Activated T-helper 17 cell treated with anti-CD3 and anti-CD28 coated beads, Interleukin-2, amount 50 U/mL, for 72 hours (primary cell): ENCODE data around the gene CYP2C8. TPM values are rescaled to one million over a fixed set of nuclear protein-coding genes. Genes with fewer than 3 reads are reported as not detected.

Experiments
- ATAC-seq: fragments of 150-1000 bp; cut with Tn5 transposase; replicated peaks from 2 replicates; pipeline ENCODE4 v1.10.0; 2021; ENCODE audit warnings: mild to moderate bottlenecking, moderate library complexity
- H3K27ac Mint-ChIP-seq: one replicate; pipeline ENCODE4 v1.8.0; 2022; ENCODE audit warnings: mixed read lengths
- H3K27me3 Mint-ChIP-seq: one replicate; pipeline ENCODE4 v1.8.0; 2022; ENCODE audit warnings: mixed read lengths
- H3K36me3 Mint-ChIP-seq: one replicate; pipeline ENCODE4 v1.8.0; 2022; ENCODE audit warnings: low read depth, mild to moderate bottlenecking, mixed read lengths
- H3K4me1 Mint-ChIP-seq: one replicate; pipeline ENCODE4 v1.8.0; 2022; ENCODE audit warnings: mixed read lengths
- H3K4me3 Mint-ChIP-seq: one replicate; pipeline ENCODE4 v1.8.0; 2022; ENCODE audit warnings: mild to moderate bottlenecking, mixed read lengths
- H3K9me3 Mint-ChIP-seq: one replicate; pipeline ENCODE4 v1.8.0; 2022; ENCODE audit warnings: mixed read lengths
- total RNA-seq, 2 donors: library from RNA; stranded (reverse); gene quantifications; one replicate each; pipeline ENCODE4 v1.2.3, GENCODE V29; 2022

CYP2C8 gene
- total RNA-seq, 2 donors from 2014 or later = 0.16 to 0.17 TPM

GRCh38 chr10:95031656-95032055 is 37.6 kb downstream of the CYP2C8 start:
- no peak for ATAC-seq
- no peaks in the 10 kb centered on the region for H3K27me3 Mint-ChIP-seq
- peaks cover 13% of the 10 kb centered on the region for H3K9me3 Mint-ChIP-seq
- no peak overlapping the region for H3K27ac Mint-ChIP-seq
- no peaks in the 10 kb centered on the region for H3K4me1 Mint-ChIP-seq
- H3K4me3 Mint-ChIP-seq = no peak overlapping the region
- H3K36me3 Mint-ChIP-seq = no peaks in the 10 kb centered on the region

GRCh38 chr10:95026461-95026860 is 42.8 kb downstream of the CYP2C8 start:
- Mint-ChIP-seq H3K27me3 (no peaks in the 10 kb centered on the region), H3K9me3 (peaks cover 15% of the 10 kb centered on the region), H3K36me3 (no peaks in the 10 kb centered on the region), H3K4me1 (no peaks in the 10 kb centered on the region), H3K27ac (no peak overlapping the region), H3K4me3 (no peak overlapping the region)
- no peak for ATAC-seq

GRCh38 chr10:94997741-94998174 is 71.5 kb downstream of the CYP2C8 start:
- H3K27ac Mint-ChIP-seq = no peak overlapping the region
- H3K9me3 Mint-ChIP-seq = peaks cover 9% of the 10 kb centered on the region

GRCh38 chr10:94992811-94993210 is 76.5 kb downstream of the CYP2C8 start:
- no peak for ATAC-seq
- no peak overlapping the region for H3K27ac Mint-ChIP-seq
- peaks cover 12% of the 10 kb centered on the region for H3K9me3 Mint-ChIP-seq
- no peaks in the 10 kb centered on the region for H3K27me3 Mint-ChIP-seq
- no peaks in the 10 kb centered on the region for H3K4me1 Mint-ChIP-seq
- no peak overlapping the region for H3K4me3 Mint-ChIP-seq
- H3K36me3 Mint-ChIP-seq = no peaks in the 10 kb centered on the region

More at GRCh38 chr10:94997741-94998174, 71.5 kb downstream of the CYP2C8 start:
- Mint-ChIP-seq H3K36me3 (no peaks in the 10 kb centered on the region), H3K27me3 (no peaks in the 10 kb centered on the region), H3K4me1 (no peaks in the 10 kb centered on the region), H3K4me3 (no peak overlapping the region)
- ATAC-seq = no peak

- Mint-ChIP-seq H3K4me1 (no peaks in the 10 kb centered on the region), H3K27me3 (no peaks in the 10 kb centered on the region), H3K27ac (no peak overlapping the region), H3K9me3 (peaks cover 16% of the 10 kb centered on the region), H3K36me3 (no peaks in the 10 kb centered on the region), H3K4me3 (no peak overlapping the region)
- ATAC-seq = no peak
Measured at GRCh38 chr10:94991243-94991888, 77.9 kb downstream of the CYP2C8 start.

- H3K4me3 Mint-ChIP-seq = no peak overlapping the region
- H3K27ac Mint-ChIP-seq = no peak overlapping the region
- H3K27me3 Mint-ChIP-seq = no peaks in the 10 kb centered on the region
- ATAC-seq = no peak
- peaks cover 20% of the 10 kb centered on the region for H3K9me3 Mint-ChIP-seq
- H3K36me3 Mint-ChIP-seq = no peaks in the 10 kb centered on the region
- no peaks in the 10 kb centered on the region for H3K4me1 Mint-ChIP-seq
Measured at GRCh38 chr10:94989192-94989591, 80.1 kb downstream of the CYP2C8 start.

Other genes with a start within 250 kb of the CYP2C8 start
- not detected for gene CYP2C9, start 130.8 kb downstream of the CYP2C8 start, total RNA-seq
- not detected for gene ACSM6, start 124.7 kb upstream of the CYP2C8 start, total RNA-seq
- gene PDLIM1, start 221.5 kb upstream of the CYP2C8 start, total RNA-seq = 1 to 10 TPM in 1 of 2 donors, under 1 TPM in 1; 0.42 to 3.5 TPM